K562 (cell line): ENCODE measurements around the gene TMCC1. TPM values are rescaled to one million over a fixed set of nuclear protein-coding genes. Genes with fewer than 3 reads are reported as not detected.
"Not testable (repeated sequence)": the region's sequence is repeated elsewhere in the genome, so short reads cannot be mapped to it uniquely, and the experiment has no call there.

Source experiments
- ATAC-seq: fragments of 200-7000 bp; cut with Tn5 transposase; 3 replicates; pipeline ENCODE4 v1.9.1; 2020; ENCODE audit warnings: moderate library complexity
- BruUV-seq: library from RNA; stranded (reverse); fragments of 400-500 nt; replicated peaks from 2 replicates; lab custom pipeline; 2021; lab: Mats Ljungman, UMichigan
- CTCF ChIA-PET: fragments of 300-600 bp; formaldehyde crosslinking; extraction: SDS; loops from one replicate; lab custom pipeline; 2021; ENCODE audit warnings: low intra/inter-chr PET ratio; lab: Yijun Ruan, JAX
- POLR2A ChIA-PET: fragments of 300-600, 350-650 bp; sonication (Branson Sonifier 250); formaldehyde crosslinking; extraction: SDS; loops from one replicate; lab custom pipeline; 2021; ENCODE audit warnings: antibody characterized with exemption, inconsistent platforms; lab: Yijun Ruan, JAX
- DNase-seq, 4 experiments: peaks; one replicate each; pipeline versions ENCODE4 v3.0.0 to v3.0.0-alpha.2; 2011 to 2018; ENCODE audit warnings: low spot score in 3 of 4, mixed read lengths in 3 of 4; ENCODE audit errors: extremely low read depth in 1 of 4
- FAIRE-seq: peaks from 2 replicates; lab custom pipeline; 2011; peaks lifted over from hg19 to GRCh38; lab: Jason Lieb, UNC
- H2AFZ ChIP-seq: 2 replicates; pipeline ENCODE4 v1.6.0; 2011; ENCODE audit warnings: low read depth, low read length, control low read depth, inconsistent platforms
- H3K27ac ChIP-seq: fragments of 200-600 bp; 3 replicates; pipeline ENCODE4 v1.8.0; 2011; ENCODE audit warnings: low read depth, mild to moderate bottlenecking, control low read depth, inconsistent platforms, low read length, moderate library complexity, mixed read lengths; ENCODE audit errors: extremely low read depth
- H3K27me3 ChIP-seq, 2 experiments: fragments of 300-600 bp in 1 of 2; 2 replicates in 1 of 2; 3 replicates in 1 of 2; pipeline versions ENCODE4 v1.6.0 to v1.8.0; 2011; ENCODE audit warnings: inconsistent platforms in 2 of 2, low read length in 2 of 2, mild to moderate bottlenecking in 1 of 2, mixed read lengths in 1 of 2, moderate library complexity in 1 of 2; ENCODE audit not compliant: control insufficient read depth in 2 of 2, insufficient read depth in 2 of 2
- H3K36me3 ChIP-seq: fragments of 300-600 bp; 3 replicates; pipeline ENCODE4 v1.8.0; 2011; ENCODE audit warnings: mild to moderate bottlenecking, low read length, inconsistent platforms; ENCODE audit not compliant: control insufficient read depth, insufficient read depth
- H3K4me1 ChIP-seq, 2 experiments: fragments of 200-600 bp in 1 of 2; replicated peaks in 1 of 2; 2 replicates in 1 of 2; 3 replicates in 1 of 2; pipeline versions ENCODE4 v1.5.1 to v1.8.0; 2011; ENCODE audit warnings: inconsistent platforms in 2 of 2, low read length in 2 of 2, mild to moderate bottlenecking in 1 of 2, mixed read lengths in 1 of 2, moderate library complexity in 1 of 2; ENCODE audit not compliant: control insufficient read depth in 2 of 2, insufficient read depth in 2 of 2
- H3K4me2 ChIP-seq: 2 replicates; pipeline ENCODE4 v1.6.1; 2011; ENCODE audit warnings: low read length, control low read depth, inconsistent platforms, mixed read lengths; ENCODE audit not compliant: insufficient read depth
- H3K4me3 ChIP-seq: fragments of 200-600 bp; sonication (generic), shearing (Covaris generic); 2 replicates; pipeline ENCODE4 v1.5.1; 2016; ENCODE audit warnings: control low read depth, inconsistent platforms
- H3K79me2 ChIP-seq: fragments of 200-600 bp; 3 replicates; pipeline ENCODE4 v1.8.0; 2011; ENCODE audit warnings: low read length, inconsistent platforms; ENCODE audit not compliant: control insufficient read depth, insufficient read depth
- H3K9ac ChIP-seq, 2 experiments: 2 replicates each; pipeline versions ENCODE4 v1.6.0 to v1.6.1; 2011; ENCODE audit warnings: low read depth in 2 of 2, low read length in 2 of 2, control low read depth in 1 of 2, inconsistent platforms in 1 of 2, mild to moderate bottlenecking in 1 of 2, mixed read lengths in 1 of 2; ENCODE audit not compliant: insufficient read depth in 1 of 2
- H3K9me1 ChIP-seq: one replicate; pipeline ENCODE4 v1.6.0; 2011; ENCODE audit warnings: inconsistent platforms, mild to moderate bottlenecking, low read length, moderate library complexity; ENCODE audit not compliant: control insufficient read depth, insufficient read depth
- H3K9me3 ChIP-seq: replicated peaks from 2 replicates; pipeline ENCODE4 v1.5.1; 2011; ENCODE audit warnings: low read depth, low read length, inconsistent platforms; ENCODE audit not compliant: control insufficient read depth, insufficient read depth
- H4K20me1 ChIP-seq: replicated peaks from 2 replicates; pipeline ENCODE4 v1.6.1; 2011; ENCODE audit warnings: low read length, inconsistent platforms, mixed read lengths; ENCODE audit not compliant: control insufficient read depth, insufficient read depth
- CBFA2T3 ChIP-seq: fragments of 450-650 bp; IDR thresholded peaks from 2 replicates; pipeline ENCODE4 v1.6.1; 2017
- NR4A1 ChIP-seq, 2 experiments: fragments of 250-450 bp in 1 of 2; fragments of 450-650 bp in 1 of 2; sonication (Bioruptor Pico) in 1 of 2; IDR thresholded peaks; 2 replicates each; pipeline versions ENCODE4 v1.4.0 to v1.6.1; 2016 to 2020; ENCODE audit warnings: mild to moderate bottlenecking in 2 of 2, missing compliant biosample characterization in 1 of 2, missing genetic modification characterization in 1 of 2, moderate library complexity in 1 of 2
- SMAD4 ChIP-seq: fragments of 250-450 bp; sonication (Bioruptor Pico); conservative IDR thresholded peaks from 2 replicates; pipeline ENCODE4 v1.8.0; 2021; ENCODE audit warnings: inconsistent platforms, mild to moderate bottlenecking, moderate library complexity
- XRCC5 ChIP-seq: fragments of 200-400 bp; formaldehyde crosslinking; IDR thresholded peaks from 2 replicates; pipeline ENCODE4 v1.6.1; 2017; ENCODE audit warnings: low read depth, mild to moderate bottlenecking, low read length
- ZNF586 ChIP-seq: fragments of 450-650 bp; formaldehyde crosslinking; conservative IDR thresholded peaks from 2 replicates; pipeline ENCODE4 v1.4.0; 2020; ENCODE audit warnings: mild to moderate bottlenecking, moderate library complexity
- ZZZ3 ChIP-seq: fragments of 450-650 bp; IDR thresholded peaks from 2 replicates; pipeline ENCODE4 v1.6.1; 2016; ENCODE audit warnings: antibody characterized with exemption, mild to moderate bottlenecking, moderate library complexity
- WGBS: fragments of 100-300 bp; shearing (Covaris generic); methylation state at CpG from one replicate; pipeline ENCODE4 v1.1.6; 2016; ENCODE audit warnings: low coverage, mixed read lengths; ENCODE audit not compliant: insufficient coverage; ENCODE audit errors: missing lambda C conversion rate; 5-methylcytosine and 5-hydroxymethylcytosine counted together
- in situ Hi-C: fragments of 300-500 bp; cut with MboI; formaldehyde crosslinking; loops from 4 replicates; pipeline ENCODE4 v1.15.0; 2018; ENCODE audit warnings: inconsistent platforms, mixed read lengths
- intact Hi-C: fragments of 100-400 bp; cut with micrococcal nuclease; formaldehyde crosslinking; loops from 2 replicates; pipeline ENCODE4 v1.14.2; 2022
- polyA plus RNA-seq, 8 experiments: library from polyadenylated mRNA; depleted of rRNA in 4 of 8; stranded (reverse) in 5 of 8; unstranded in 3 of 8; fragments of >200 nt; fragmentation: Nextera tagmentation in 2 of 8; fragmentation: Illumina TruSeq in 1 of 8; extraction: Ambion mirVana in 2 of 8; extraction: Trizol in 1 of 8; gene quantifications; 2 replicates each; pipeline versions ENCODE4 v1.2.1 to v1.2.3, GENCODE V29; 2011 to 2014; ENCODE audit warnings: inconsistent platforms in 1 of 8, missing spikeins in 1 of 8
- total RNA-seq, 7 experiments: library from RNA; depleted of rRNA in 6 of 7; stranded (reverse); fragments of >200 nt in 6 of 7; fragmentation: Illumina TruSeq in 2 of 7; extraction: Trizol in 2 of 7; gene quantifications; 2 replicates each; pipeline versions ENCODE4 v1.2.1 to v1.2.3, GENCODE V29; 2011 to 2021; ENCODE audit warnings: low replicate concordance in 1 of 7
- TF ChIP-seq, protein P1 (sequence below): fragments of 250-450 bp; sonication (Bioruptor Pico); IDR thresholded peaks from 2 replicates; pipeline ENCODE4 v1.4.0; 2020; ENCODE audit warnings: mild to moderate bottlenecking, moderate library complexity

TMCC1 gene
- total and polyA plus RNA-seq, 9 of the 15 experiments (the other 6 are each of a cell fraction or from before 2014, with no cell fraction given): 0.89 to 8.7 (median 4.0) TPM

DNA sequence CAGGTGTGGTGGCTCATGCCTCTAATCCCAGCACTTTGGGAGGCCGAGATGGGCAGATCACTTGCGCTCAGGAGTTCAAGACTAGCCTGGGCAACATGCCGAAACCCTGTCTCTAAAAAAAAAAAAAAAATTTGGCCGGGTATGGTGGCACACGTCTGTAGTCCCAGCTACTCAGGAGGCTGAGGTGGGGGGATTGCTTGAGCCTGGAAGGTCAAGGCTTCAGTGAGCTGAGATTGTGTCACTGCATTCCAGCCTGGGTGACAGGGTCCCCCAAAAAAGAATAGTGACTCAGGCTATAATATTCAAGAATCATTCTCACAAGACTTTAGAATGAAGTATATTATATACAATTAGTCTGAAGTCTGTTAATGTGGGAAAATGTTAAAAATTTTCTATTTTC is 216.5 kb downstream of the TMCC1 start:
- H3K36me3 ChIP-seq: no peaks in the 10 kb centered on the region
- CTCF ChIA-PET: no interaction called here
- intact Hi-C loops: no loop called here
- H3K9ac ChIP-seq: no peak overlapping the region
- no peaks in the 10 kb centered on the region; a peak in 1 of 5 replicates for H3K4me1 ChIP-seq
- H3K79me2 ChIP-seq: no peaks in the 10 kb centered on the region
- no peaks in the 10 kb centered on the region for H3K9me1 ChIP-seq
- DNase-seq (no peak), ATAC-seq (no peak), FAIRE-seq (no peak)
- TF ChIP-seq ZNF586 (CRISPR knock-in tag): no peak
- TF ChIP-seq, protein P1, sequence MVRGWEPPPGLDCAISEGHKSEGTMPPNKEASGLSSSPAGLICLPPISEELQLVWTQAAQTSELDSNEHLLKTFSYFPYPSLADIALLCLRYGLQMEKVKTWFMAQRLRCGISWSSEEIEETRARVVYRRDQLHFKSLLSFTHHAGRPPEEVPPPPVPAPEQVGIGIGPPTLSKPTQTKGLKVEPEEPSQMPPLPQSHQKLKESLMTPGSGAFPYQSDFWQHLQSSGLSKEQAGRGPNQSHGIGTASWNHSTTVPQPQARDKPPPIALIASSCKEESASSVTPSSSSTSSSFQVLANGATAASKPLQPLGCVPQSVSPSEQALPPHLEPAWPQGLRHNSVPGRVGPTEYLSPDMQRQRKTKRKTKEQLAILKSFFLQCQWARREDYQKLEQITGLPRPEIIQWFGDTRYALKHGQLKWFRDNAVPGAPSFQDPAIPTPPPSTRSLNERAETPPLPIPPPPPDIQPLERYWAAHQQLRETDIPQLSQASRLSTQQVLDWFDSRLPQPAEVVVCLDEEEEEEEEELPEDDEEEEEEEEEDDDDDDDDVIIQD (CRISPR knock-in tag): no peak
- no peak for TF ChIP-seq NR4A1 (CRISPR knock-in tag; IDR thresholded peaks at IDR 0.05)
- TF ChIP-seq NR4A1 (tag; IDR thresholded peaks at IDR 0.05): no peak
- TF ChIP-seq SMAD4 (CRISPR knock-in tag): no peak
- TF ChIP-seq ZZZ3: no peak
- no peak for TF ChIP-seq XRCC5
- no peak for TF ChIP-seq CBFA2T3
- POLR2A ChIA-PET: interaction anchor here (0.6 kb wide), 1 partner anchor 138 kb away, joined by 3 read pairs; no protein-coding TSS in a partner anchor
- H3K4me2 ChIP-seq: no peak overlapping the region
- BruUV-seq: no TSS peak
- in situ Hi-C loops: no loop called here
- no peaks in the 10 kb centered on the region for H4K20me1 ChIP-seq
- H3K27ac ChIP-seq: no peak overlapping the region
- H3K4me3 ChIP-seq: no peak overlapping the region
- no peaks in the 10 kb centered on the region for H3K27me3 ChIP-seq
- H3K9me3 ChIP-seq: no peaks in the 10 kb centered on the region
- WGBS: 24% methylated on average over 3 of the region's 5 CpGs
- H2AFZ ChIP-seq: no peak overlapping the region

DNA sequence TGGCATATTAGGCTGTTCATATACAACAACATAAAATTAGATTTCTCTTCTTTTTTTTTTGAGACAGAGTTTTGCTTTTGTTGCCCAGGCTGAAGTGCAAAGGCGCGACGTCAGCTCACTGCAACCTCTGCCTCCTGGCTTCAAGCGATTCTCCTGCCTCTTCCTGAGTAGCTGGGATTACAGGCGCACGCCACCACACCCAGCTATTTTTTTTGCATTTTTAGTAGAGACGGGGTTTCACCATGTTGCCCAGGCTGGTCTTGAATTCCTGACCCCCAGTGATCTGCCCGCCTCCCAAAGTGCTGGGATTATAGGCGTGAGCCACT is 218.8 kb downstream of the TMCC1 start:
- H3K4me3 ChIP-seq, H3K36me3 ChIP-seq, H3K4me1 ChIP-seq, H2AFZ ChIP-seq, H4K20me1 ChIP-seq, in situ Hi-C loops, H3K9me1 ChIP-seq, BruUV-seq, H3K9me3 ChIP-seq, H3K27ac ChIP-seq, ATAC-seq, H3K27me3 ChIP-seq, H3K9ac ChIP-seq, H3K79me2 ChIP-seq, FAIRE-seq, intact Hi-C loops, DNase-seq, H3K4me2 ChIP-seq: not testable (repeated sequence)
- ChIA-PET CTCF (interaction anchor here (0.6 kb wide), 1 partner anchor 1047 kb away, joined by 3 read pairs; no protein-coding TSS in a partner anchor), POLR2A (interaction anchor here (0.9 kb wide), 1 partner anchor 18 kb away, joined by 3 read pairs; no protein-coding TSS in a partner anchor)
- 61% methylated on average over 9 of the region's 9 CpGs for WGBS
